K562 (cell line): ENCODE data around the gene RNF19B. TPM values are rescaled to one million over a fixed set of nuclear protein-coding genes. Genes with fewer than 3 reads are reported as not detected.

Experiments used
- CREBBP ChIP-seq: IDR thresholded peaks from one replicate; pipeline ENCODE4 v1.6.1; 2012; ENCODE audit warnings: low read depth, mild to moderate bottlenecking, control low read depth, inconsistent platforms, low read length
- KLF13 ChIP-seq: fragments of 450-650 bp; IDR thresholded peaks from 2 replicates; pipeline ENCODE4 v1.6.1; 2016; ENCODE audit warnings: missing genetic modification characterization, low read depth, mild to moderate bottlenecking, missing compliant biosample characterization, moderate library complexity, borderline replicate concordance
- PREB ChIP-seq: sonication (generic); formaldehyde crosslinking; IDR thresholded peaks from 2 replicates; pipeline ENCODE4 v1.8.1; 2023; ENCODE audit warnings: mild to moderate bottlenecking, missing genetic modification reagents
- SMARCA4 ChIP-seq: fragments of 450-650 bp; IDR thresholded peaks from 2 replicates; pipeline ENCODE4 v1.6.1; 2016
- ZNF408 ChIP-seq: fragments of 250-450 bp; sonication (Bioruptor Pico); IDR thresholded peaks from 2 replicates; pipeline ENCODE4 v1.4.0; 2020; ENCODE audit warnings: low read depth, mild to moderate bottlenecking, moderate library complexity
- polyA plus RNA-seq, 8 experiments: library from polyadenylated mRNA; depleted of rRNA in 4 of 8; stranded (reverse) in 5 of 8; unstranded in 3 of 8; fragments of >200 nt; fragmentation: Nextera tagmentation in 2 of 8; fragmentation: Illumina TruSeq in 1 of 8; extraction: Ambion mirVana in 2 of 8; extraction: Trizol in 1 of 8; gene quantifications; 2 replicates each; pipeline versions ENCODE4 v1.2.1 to v1.2.3, GENCODE V29; 2011 to 2014; ENCODE audit warnings: inconsistent platforms in 1 of 8, missing spikeins in 1 of 8
- total RNA-seq, 7 experiments: library from RNA; depleted of rRNA in 6 of 7; stranded (reverse); fragments of >200 nt in 6 of 7; fragmentation: Illumina TruSeq in 2 of 7; extraction: Trizol in 2 of 7; gene quantifications; 2 replicates each; pipeline versions ENCODE4 v1.2.1 to v1.2.3, GENCODE V29; 2011 to 2021; ENCODE audit warnings: low replicate concordance in 1 of 7
- TF ChIP-seq, protein P1 (sequence below): fragments of 250-450 bp; sonication (Bioruptor Pico); IDR thresholded peaks from 2 replicates; pipeline ENCODE4 v1.4.0; 2020
- TF ChIP-seq, protein P2 (sequence below): fragments of 250-450 bp; sonication (Bioruptor Pico); IDR thresholded peaks from 2 replicates; pipeline ENCODE4 v1.4.0; 2020; ENCODE audit warnings: mild to moderate bottlenecking, moderate library complexity

RNF19B gene
- total and polyA plus RNA-seq, 9 of the 15 experiments (the other 6 are each of a cell fraction or from before 2014, with no cell fraction given), result 2.6 to 14.9 (median 10.1) TPM

- TF ChIP-seq, protein P1, sequence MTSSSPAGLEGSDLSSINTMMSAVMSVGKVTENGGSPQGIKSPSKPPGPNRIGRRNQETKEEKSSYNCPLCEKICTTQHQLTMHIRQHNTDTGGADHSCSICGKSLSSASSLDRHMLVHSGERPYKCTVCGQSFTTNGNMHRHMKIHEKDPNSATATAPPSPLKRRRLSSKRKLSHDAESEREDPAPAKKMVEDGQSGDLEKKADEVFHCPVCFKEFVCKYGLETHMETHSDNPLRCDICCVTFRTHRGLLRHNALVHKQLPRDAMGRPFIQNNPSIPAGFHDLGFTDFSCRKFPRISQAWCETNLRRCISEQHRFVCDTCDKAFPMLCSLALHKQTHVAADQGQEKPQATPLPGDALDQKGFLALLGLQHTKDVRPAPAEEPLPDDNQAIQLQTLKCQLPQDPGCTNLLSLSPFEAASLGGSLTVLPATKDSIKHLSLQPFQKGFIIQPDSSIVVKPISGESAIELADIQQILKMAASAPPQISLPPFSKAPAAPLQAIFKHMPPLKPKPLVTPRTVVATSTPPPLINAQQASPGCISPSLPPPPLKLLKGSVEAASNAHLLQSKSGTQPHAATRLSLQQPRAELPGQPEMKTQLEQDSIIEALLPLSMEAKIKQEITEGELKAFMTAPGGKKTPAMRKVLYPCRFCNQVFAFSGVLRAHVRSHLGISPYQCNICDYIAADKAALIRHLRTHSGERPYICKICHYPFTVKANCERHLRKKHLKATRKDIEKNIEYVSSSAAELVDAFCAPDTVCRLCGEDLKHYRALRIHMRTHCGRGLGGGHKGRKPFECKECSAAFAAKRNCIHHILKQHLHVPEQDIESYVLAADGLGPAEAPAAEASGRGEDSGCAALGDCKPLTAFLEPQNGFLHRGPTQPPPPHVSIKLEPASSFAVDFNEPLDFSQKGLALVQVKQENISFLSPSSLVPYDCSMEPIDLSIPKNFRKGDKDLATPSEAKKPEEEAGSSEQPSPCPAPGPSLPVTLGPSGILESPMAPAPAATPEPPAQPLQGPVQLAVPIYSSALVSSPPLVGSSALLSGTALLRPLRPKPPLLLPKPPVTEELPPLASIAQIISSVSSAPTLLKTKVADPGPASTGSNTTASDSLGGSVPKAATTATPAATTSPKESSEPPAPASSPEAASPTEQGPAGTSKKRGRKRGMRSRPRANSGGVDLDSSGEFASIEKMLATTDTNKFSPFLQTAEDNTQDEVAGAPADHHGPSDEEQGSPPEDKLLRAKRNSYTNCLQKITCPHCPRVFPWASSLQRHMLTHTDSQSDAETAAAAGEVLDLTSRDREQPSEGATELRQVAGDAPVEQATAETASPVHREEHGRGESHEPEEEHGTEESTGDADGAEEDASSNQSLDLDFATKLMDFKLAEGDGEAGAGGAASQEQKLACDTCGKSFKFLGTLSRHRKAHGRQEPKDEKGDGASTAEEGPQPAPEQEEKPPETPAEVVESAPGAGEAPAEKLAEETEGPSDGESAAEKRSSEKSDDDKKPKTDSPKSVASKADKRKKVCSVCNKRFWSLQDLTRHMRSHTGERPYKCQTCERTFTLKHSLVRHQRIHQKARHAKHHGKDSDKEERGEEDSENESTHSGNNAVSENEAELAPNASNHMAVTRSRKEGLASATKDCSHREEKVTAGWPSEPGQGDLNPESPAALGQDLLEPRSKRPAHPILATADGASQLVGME, result no peak
- TF ChIP-seq SMARCA4 (no peak), PREB (CRISPR knock-in tag) (no peak), CREBBP (no peak), ZNF408 (CRISPR knock-in tag) (no peak), KLF13 (tag) (no peak)
- TF ChIP-seq, protein P2, sequence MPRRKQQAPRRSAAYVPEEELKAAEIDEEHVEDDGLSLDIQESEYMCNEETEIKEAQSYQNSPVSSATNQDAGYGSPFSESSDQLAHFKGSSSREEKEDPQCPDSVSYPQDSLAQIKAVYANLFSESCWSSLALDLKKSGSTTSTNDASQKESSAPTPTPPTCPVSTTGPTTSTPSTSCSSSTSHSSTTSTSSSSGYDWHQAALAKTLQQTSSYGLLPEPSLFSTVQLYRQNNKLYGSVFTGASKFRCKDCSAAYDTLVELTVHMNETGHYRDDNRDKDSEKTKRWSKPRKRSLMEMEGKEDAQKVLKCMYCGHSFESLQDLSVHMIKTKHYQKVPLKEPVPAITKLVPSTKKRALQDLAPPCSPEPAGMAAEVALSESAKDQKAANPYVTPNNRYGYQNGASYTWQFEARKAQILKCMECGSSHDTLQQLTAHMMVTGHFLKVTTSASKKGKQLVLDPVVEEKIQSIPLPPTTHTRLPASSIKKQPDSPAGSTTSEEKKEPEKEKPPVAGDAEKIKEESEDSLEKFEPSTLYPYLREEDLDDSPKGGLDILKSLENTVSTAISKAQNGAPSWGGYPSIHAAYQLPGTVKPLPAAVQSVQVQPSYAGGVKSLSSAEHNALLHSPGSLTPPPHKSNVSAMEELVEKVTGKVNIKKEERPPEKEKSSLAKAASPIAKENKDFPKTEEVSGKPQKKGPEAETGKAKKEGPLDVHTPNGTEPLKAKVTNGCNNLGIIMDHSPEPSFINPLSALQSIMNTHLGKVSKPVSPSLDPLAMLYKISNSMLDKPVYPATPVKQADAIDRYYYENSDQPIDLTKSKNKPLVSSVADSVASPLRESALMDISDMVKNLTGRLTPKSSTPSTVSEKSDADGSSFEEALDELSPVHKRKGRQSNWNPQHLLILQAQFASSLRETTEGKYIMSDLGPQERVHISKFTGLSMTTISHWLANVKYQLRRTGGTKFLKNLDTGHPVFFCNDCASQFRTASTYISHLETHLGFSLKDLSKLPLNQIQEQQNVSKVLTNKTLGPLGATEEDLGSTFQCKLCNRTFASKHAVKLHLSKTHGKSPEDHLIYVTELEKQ (CRISPR knock-in tag), result no peak
- TF ChIP-seq, all 486 proteins: peak for 0
These were observed 18.4 kb upstream of the RNF19B start (continued) for GRCh38 chr1:32983020-32983419.
